ENCODE results near the gene HBZ.
"Not testable (repeated sequence)": the region's sequence is repeated elsewhere in the genome, so short reads cannot be mapped to it uniquely, and the experiment has no call there.

HBZ gene

DNA sequence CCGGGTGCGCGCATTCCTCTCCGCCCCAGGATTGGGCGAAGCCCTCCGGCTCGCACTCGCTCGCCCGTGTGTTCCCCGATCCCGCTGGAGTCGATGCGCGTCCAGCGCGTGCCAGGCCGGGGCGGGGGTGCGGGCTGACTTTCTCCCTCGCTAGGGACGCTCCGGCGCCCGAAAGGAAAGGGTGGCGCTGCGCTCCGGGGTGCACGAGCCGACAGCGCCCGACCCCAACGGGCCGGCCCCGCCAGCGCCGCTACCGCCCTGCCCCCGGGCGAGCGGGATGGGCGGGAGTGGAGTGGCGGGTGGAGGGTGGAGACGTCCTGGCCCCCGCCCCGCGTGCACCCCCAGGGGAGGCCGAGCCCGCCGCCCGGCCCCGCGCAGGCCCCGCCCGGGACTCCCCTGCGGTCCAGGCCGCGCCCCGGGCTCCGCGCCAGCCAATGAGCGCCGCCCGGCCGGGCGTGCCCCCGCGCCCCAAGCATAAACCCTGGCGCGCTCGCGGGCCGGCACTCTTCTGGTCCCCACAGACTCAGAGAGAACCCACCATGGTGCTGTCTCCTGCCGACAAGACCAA lies 20.0 kb downstream of the HBZ start, which contains the start of gene HBA2:
TSS of gene HBA2 (plus strand) at position 503 of the 568 bp plus-strand sequence. CDS start at position 540, 37 bp downstream.
- WGBS (ENCODE audit: insufficient coverage, insufficient read length): no CpG with 5 or more reads among the region's 74 CpGs
- not testable (repeated sequence) for H3K4me1 ChIP-seq (ENCODE audit: control insufficient read depth, insufficient read depth, low read length); DNase-seq (ENCODE audit: low read depth, low spot score); H3K36me3 ChIP-seq (ENCODE audit: control insufficient read depth, insufficient read depth, low read length); H3K4me3 ChIP-seq (ENCODE audit: low read length); H3K9me3 ChIP-seq (ENCODE audit: control insufficient read depth, insufficient read depth, low read length); H3K27ac ChIP-seq (ENCODE audit: low read length)
- peaks cover 41% of the 10 kb centered on the region for H3K27me3 ChIP-seq (ENCODE audit: control insufficient read depth, insufficient read depth, low read length)

DNA sequence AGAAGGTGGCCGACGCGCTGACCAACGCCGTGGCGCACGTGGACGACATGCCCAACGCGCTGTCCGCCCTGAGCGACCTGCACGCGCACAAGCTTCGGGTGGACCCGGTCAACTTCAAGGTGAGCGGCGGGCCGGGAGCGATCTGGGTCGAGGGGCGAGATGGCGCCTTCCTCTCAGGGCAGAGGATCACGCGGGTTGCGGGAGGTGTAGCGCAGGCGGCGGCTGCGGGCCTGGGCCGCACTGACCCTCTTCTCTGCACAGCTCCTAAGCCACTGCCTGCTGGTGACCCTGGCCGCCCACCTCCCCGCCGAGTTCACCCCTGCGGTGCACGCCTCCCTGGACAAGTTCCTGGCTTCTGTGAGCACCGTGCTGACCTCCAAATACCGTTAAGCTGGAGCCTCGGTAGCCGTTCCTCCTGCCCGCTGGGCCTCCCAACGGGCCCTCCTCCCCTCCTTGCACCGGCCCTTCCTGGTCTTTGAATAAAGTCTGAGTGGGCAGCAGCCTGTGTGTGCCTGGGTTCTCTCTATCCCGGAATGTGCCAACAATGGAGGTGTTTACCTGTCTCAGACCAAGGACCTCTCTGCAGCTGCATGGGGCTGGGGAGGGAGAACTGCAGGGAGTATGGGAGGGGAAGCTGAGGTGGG lies 20.9 kb downstream of the HBZ start:
- DNase-seq (ENCODE audit: low read depth, low spot score); H3K9me3 ChIP-seq (ENCODE audit: control insufficient read depth, insufficient read depth, low read length); H3K4me3 ChIP-seq (ENCODE audit: low read length); H3K4me1 ChIP-seq (ENCODE audit: control insufficient read depth, insufficient read depth, low read length); H3K36me3 ChIP-seq (ENCODE audit: control insufficient read depth, insufficient read depth, low read length); H3K27ac ChIP-seq (ENCODE audit: low read length): not testable (repeated sequence)
- no CpG with 5 or more reads among the region's 44 CpGs for WGBS (ENCODE audit: insufficient coverage, insufficient read length)
- peaks cover 43% of the 10 kb centered on the region for H3K27me3 ChIP-seq (ENCODE audit: control insufficient read depth, insufficient read depth, low read length)

GRCh38 chr16:173928-174769 lies 21.7 kb downstream of the HBZ start:
- H3K36me3 ChIP-seq (ENCODE audit: control insufficient read depth, insufficient read depth, low read length); H3K9me3 ChIP-seq (ENCODE audit: control insufficient read depth, insufficient read depth, low read length); DNase-seq (ENCODE audit: low read depth, low spot score); H3K27ac ChIP-seq (ENCODE audit: low read length); H3K4me1 ChIP-seq (ENCODE audit: control insufficient read depth, insufficient read depth, low read length): not testable (repeated sequence)
- H3K27me3 ChIP-seq (ENCODE audit: control insufficient read depth, insufficient read depth, low read length): peaks cover 47% of the 10 kb centered on the region
- H3K4me3 ChIP-seq (ENCODE audit: low read length): peak overlapping the region; percentile 22; the same call in 1 of the 2 replicates
- WGBS (ENCODE audit: insufficient coverage, insufficient read length): no CpG with 5 or more reads among the region's 13 CpGs

GRCh38 chr16:175011-175949 lies 22.8 kb downstream of the HBZ start:
- WGBS (ENCODE audit: insufficient coverage, insufficient read length): no CpG with 5 or more reads among the region's 8 CpGs
- no peak overlapping the region for H3K27ac ChIP-seq (ENCODE audit: low read length)
- no peaks in the 10 kb centered on the region for H3K9me3 ChIP-seq (ENCODE audit: control insufficient read depth, insufficient read depth, low read length)
- peaks cover 56% of the 10 kb centered on the region for H3K27me3 ChIP-seq (ENCODE audit: control insufficient read depth, insufficient read depth, low read length)
- DNase-seq (ENCODE audit: low read depth, low spot score): no peak
- H3K4me1 ChIP-seq (ENCODE audit: control insufficient read depth, insufficient read depth, low read length): 0 out of 2 replicates have a peak, but pooled peaks cover 1% of the 10 kb centered on the region
- peaks cover 3% of the 10 kb centered on the region; the same call in 1 of the 2 replicates for H3K36me3 ChIP-seq (ENCODE audit: control insufficient read depth, insufficient read depth, low read length)
- H3K4me3 ChIP-seq (ENCODE audit: low read length): no peak overlapping the region

- H3K4me1 ChIP-seq (ENCODE audit: control insufficient read depth, insufficient read depth, low read length); H3K27ac ChIP-seq (ENCODE audit: low read length); DNase-seq (ENCODE audit: low read depth, low spot score); H3K36me3 ChIP-seq (ENCODE audit: control insufficient read depth, insufficient read depth, low read length); H3K9me3 ChIP-seq (ENCODE audit: control insufficient read depth, insufficient read depth, low read length); H3K4me3 ChIP-seq (ENCODE audit: low read length): not testable (repeated sequence)
- H3K27me3 ChIP-seq (ENCODE audit: control insufficient read depth, insufficient read depth, low read length): peaks cover 55% of the 10 kb centered on the region
- no CpG with 5 or more reads among the region's 39 CpGs for WGBS (ENCODE audit: insufficient coverage, insufficient read length)
These were observed 23.6 kb downstream of the HBZ start for GRCh38 chr16:176006-176405.

DNA sequence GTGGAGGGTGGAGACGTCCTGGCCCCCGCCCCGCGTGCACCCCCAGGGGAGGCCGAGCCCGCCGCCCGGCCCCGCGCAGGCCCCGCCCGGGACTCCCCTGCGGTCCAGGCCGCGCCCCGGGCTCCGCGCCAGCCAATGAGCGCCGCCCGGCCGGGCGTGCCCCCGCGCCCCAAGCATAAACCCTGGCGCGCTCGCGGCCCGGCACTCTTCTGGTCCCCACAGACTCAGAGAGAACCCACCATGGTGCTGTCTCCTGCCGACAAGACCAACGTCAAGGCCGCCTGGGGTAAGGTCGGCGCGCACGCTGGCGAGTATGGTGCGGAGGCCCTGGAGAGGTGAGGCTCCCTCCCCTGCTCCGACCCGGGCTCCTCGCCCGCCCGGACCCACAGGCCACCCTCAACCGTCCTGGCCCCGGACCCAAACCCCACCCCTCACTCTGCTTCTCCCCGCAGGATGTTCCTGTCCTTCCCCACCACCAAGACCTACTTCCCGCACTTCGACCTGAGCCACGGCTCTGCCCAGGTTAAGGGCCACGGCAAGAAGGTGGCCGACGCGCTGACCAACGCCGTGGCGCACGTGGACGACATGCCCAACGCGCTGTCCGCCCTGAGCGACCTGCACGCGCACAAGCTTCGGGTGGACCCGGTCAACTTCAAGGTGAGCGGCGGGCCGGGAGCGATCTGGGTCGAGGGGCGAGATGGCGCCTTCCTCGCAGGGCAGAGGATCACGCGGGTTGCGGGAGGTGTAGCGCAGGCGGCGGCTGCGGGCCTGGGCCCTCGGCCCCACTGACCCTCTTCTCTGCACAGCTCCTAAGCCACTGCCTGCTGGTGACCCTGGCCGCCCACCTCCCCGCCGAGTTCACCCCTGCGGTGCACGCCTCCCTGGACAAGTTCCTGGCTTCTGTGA lies 24.3 kb downstream of the HBZ start, which contains the start of gene HBA1:
TSS of gene HBA1 (plus strand) at position 204 of the 906 bp plus-strand sequence. CDS start at position 241, 37 bp downstream.
- DNase-seq (ENCODE audit: low read depth, low spot score); H3K9me3 ChIP-seq (ENCODE audit: control insufficient read depth, insufficient read depth, low read length); H3K36me3 ChIP-seq (ENCODE audit: control insufficient read depth, insufficient read depth, low read length); H3K4me1 ChIP-seq (ENCODE audit: control insufficient read depth, insufficient read depth, low read length); H3K27ac ChIP-seq (ENCODE audit: low read length); H3K4me3 ChIP-seq (ENCODE audit: low read length): not testable (repeated sequence)
- no CpG with 5 or more reads among the region's 88 CpGs for WGBS (ENCODE audit: insufficient coverage, insufficient read length)
- H3K27me3 ChIP-seq (ENCODE audit: control insufficient read depth, insufficient read depth, low read length): peaks cover 50% of the 10 kb centered on the region

- H3K4me3 ChIP-seq (ENCODE audit: low read length): no peak overlapping the region
- H3K27me3 ChIP-seq (ENCODE audit: control insufficient read depth, insufficient read depth, low read length): peaks cover 48% of the 10 kb centered on the region
- peaks cover 3% of the 10 kb centered on the region; the same call in 1 of the 2 replicates for H3K36me3 ChIP-seq (ENCODE audit: control insufficient read depth, insufficient read depth, low read length)
- H3K27ac ChIP-seq (ENCODE audit: low read length): no peak overlapping the region
- no CpG with 5 or more reads among the region's 13 CpGs for WGBS (ENCODE audit: insufficient coverage, insufficient read length)
- peaks cover 4% of the 10 kb centered on the region; the same call in 1 of the 2 replicates for H3K4me1 ChIP-seq (ENCODE audit: control insufficient read depth, insufficient read depth, low read length)
- no peaks in the 10 kb centered on the region for H3K9me3 ChIP-seq (ENCODE audit: control insufficient read depth, insufficient read depth, low read length)
- DNase-seq (ENCODE audit: low read depth, low spot score): no peak
These were observed 25.0 kb downstream of the HBZ start for GRCh38 chr16:177394-177822.

DNA sequence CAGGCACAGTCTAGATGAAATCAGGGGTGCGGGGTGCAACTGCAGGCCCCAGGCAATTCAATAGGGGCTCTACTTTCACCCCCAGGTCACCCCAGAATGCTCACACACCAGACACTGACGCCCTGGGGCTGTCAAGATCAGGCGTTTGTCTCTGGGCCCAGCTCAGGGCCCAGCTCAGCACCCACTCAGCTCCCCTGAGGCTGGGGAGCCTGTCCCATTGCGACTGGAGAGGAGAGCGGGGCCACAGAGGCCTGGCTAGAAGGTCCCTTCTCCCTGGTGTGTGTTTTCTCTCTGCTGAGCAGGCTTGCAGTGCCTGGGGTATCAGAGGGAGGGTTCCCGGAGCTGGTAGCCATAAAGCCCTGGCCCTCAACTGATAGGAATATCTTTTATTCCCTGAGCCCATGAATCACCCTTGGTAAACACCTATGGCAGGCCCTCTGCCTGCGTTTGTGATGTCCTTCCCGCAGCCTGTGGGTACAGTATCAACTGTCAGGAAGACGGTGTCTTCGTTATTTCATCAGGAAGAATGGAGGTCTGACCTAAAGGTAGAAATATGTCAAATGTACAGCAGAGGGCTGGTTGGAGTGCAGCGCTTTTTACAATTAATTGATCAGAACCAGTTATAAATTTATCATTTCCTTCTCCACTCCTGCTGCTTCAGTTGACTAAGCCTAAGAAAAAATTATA lies 25.7 kb downstream of the HBZ start:
- Histone ChIP-seq H3K27ac (ENCODE audit: low read length) (no peak overlapping the region), H3K36me3 (ENCODE audit: control insufficient read depth, insufficient read depth, low read length) (peaks cover 3% of the 10 kb centered on the region; the same call in 1 of the 2 replicates), H3K27me3 (ENCODE audit: control insufficient read depth, insufficient read depth, low read length) (peaks cover 48% of the 10 kb centered on the region), H3K4me3 (ENCODE audit: low read length) (no peak overlapping the region), H3K4me1 (ENCODE audit: control insufficient read depth, insufficient read depth, low read length) (peaks cover 4% of the 10 kb centered on the region; the same call in 1 of the 2 replicates), H3K9me3 (ENCODE audit: control insufficient read depth, insufficient read depth, low read length) (no peaks in the 10 kb centered on the region)
- no CpG with 5 or more reads among the region's 11 CpGs for WGBS (ENCODE audit: insufficient coverage, insufficient read length)
- DNase-seq (ENCODE audit: low read depth, low spot score): no peak

DNA sequence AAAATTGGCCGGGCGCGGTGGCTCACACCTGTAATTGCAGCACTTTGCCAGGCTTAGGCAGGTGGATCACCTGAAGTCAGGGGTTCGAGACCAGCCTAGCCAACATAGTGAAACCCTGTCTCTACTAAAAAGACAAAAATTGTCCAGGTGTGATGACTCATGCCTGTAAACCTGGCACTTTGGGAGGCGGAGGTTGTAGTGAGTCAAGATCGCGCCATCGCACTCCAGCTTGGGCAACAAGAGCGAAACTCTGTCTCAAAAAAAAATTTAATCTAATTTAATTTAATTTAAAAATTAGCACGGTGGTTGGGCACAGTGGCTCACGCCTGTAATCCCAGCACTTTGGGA lies 26.2 kb downstream of the HBZ start:
- DNase-seq (ENCODE audit: low read depth, low spot score): no peak
- Histone ChIP-seq H3K27ac (ENCODE audit: low read length) (no peak overlapping the region), H3K4me3 (ENCODE audit: low read length) (no peak overlapping the region), H3K9me3 (ENCODE audit: control insufficient read depth, insufficient read depth, low read length) (no peaks in the 10 kb centered on the region), H3K36me3 (ENCODE audit: control insufficient read depth, insufficient read depth, low read length) (peaks cover 3% of the 10 kb centered on the region; the same call in 1 of the 2 replicates), H3K27me3 (ENCODE audit: control insufficient read depth, insufficient read depth, low read length) (peaks cover 46% of the 10 kb centered on the region), H3K4me1 (ENCODE audit: control insufficient read depth, insufficient read depth, low read length) (peaks cover 4% of the 10 kb centered on the region; the same call in 1 of the 2 replicates)
- WGBS (ENCODE audit: insufficient coverage, insufficient read length): no CpG with 5 or more reads among the region's 11 CpGs

Measured in iPS DF 6.9 (cell line).